ENCODE measurements around the gene TSSK1B.
"Not testable (repeated sequence)": the region's sequence is repeated elsewhere in the genome, so short reads cannot be mapped to it uniquely, and the experiment has no call there.

Gene TSSK1B, protein sequence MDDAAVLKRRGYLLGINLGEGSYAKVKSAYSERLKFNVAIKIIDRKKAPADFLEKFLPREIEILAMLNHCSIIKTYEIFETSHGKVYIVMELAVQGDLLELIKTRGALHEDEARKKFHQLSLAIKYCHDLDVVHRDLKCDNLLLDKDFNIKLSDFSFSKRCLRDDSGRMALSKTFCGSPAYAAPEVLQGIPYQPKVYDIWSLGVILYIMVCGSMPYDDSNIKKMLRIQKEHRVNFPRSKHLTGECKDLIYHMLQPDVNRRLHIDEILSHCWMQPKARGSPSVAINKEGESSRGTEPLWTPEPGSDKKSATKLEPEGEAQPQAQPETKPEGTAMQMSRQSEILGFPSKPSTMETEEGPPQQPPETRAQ

GRCh38 chr5:113434889-113435288 is at the start of gene TSSK1B:
TSSK1B (minus strand) TSS chr5:113434989; CDS start chr5:113434839, 150 bp downstream.
- no peak for DNase-seq

DNA sequence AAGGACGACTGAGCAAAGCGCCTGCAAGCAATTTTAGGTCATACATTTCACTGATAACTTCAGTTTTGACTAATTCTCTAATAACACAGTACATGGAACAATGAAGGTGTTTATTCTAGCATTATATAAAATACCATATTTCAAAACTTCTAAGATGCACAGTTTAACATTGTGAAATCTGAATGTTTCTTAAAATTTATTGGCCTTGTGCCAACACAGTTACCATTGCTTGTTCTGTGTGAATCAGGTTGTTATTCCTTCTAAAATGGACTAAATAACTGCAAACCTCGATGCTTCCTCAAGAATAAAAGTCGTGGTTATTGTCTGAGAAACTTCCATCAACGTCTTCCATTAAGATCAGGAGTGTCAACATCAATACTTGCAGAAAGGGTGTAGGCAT is 45.5 kb upstream of the TSSK1B start:
- DNase-seq: no peak

GRCh38 chr5:113478691-113479090 is 43.9 kb upstream of the TSSK1B start:
- DNase-seq: no peak

GRCh38 chr5:113474100-113474728 is 39.4 kb upstream of the TSSK1B start:
- DNase-seq: no peak

GRCh38 chr5:113463032-113463431 is 28.2 kb upstream of the TSSK1B start:
- no peak for DNase-seq

DNA sequence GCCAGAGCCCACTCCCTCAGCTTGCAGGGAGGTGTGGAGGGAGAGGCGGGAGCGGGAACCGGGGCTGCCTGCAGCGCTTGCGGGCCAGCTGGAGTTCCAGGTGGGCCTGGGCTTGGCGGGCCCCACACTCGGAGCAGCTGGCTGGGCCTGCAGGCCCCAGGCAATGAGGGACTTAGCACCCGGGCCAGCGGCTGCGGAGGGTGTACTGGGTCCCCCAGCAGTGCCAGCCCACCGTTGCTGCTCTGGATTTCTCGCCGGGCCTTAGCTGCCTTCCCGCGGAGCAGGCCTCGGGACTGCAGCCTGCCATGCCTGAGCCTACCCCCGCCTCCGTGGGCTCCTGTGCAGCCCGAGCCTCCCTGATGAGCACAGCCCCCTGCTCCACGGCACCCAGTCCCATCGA is 22.3 kb upstream of the TSSK1B start:
- not testable (repeated sequence) for DNase-seq

DNA sequence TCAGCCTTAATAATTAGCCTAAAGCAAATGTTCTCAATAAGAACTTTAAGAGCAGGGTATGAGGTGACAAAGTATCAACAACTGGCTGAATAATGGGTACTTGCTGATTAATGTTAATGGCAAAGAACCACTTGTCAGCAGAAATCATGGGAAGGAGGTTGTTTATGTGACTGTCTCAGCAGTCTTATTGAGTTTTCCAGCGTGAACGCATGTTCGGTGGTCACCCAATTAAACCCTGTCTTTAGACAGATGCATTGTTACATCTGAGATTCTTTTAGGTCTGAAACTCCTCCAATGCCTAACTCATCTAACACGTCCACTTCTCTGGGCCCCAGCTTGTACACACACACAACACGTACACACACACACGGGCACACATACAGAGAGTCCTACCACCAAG is 18.2 kb upstream of the TSSK1B start:
- no peak for DNase-seq

DNA sequence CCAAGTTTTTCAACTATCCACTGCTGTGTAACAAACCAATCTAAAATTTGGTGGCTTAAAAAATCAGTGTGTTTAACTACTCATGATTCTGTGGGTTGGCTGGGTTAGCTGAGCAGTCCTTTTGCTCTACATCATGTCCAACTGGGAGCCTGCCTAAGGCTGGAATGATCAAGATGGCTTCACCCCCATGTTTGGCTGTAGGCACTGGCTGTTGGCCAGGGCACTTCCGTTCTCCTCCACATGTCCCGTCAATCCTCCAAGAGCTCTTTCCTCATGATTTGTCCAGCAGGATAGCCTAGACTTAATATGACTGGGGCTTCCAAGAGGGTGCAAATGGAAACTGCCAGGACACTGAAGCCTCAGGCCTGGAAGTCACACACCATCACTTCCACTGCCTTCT is 17.0 kb upstream of the TSSK1B start:
- no peak for DNase-seq

- DNase-seq: no peak
Measured at GRCh38 chr5:113450929-113451328, 16.1 kb upstream of the TSSK1B start.

DNA sequence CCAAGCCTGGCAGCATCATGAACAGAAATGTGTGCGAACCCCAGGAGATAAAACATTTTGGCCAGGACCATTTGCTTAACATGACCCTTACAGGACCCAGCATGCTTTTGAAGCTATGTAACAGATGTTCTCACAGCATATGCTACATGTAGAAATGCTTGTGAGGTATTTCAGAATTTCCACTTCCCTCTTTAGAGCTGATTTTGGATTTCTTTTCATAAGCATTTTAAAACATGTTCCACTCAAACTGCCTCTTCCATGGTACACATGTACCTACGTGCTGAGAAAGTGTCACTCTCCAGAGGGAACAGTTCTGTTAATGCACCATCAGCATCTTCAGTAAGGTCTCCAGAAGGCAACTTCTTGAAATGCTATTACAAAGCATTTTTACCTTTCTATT is 15.7 kb upstream of the TSSK1B start:
- DNase-seq: no peak

GRCh38 chr5:113448252-113448651 is 13.5 kb upstream of the TSSK1B start:
- DNase-seq: no peak

DNA sequence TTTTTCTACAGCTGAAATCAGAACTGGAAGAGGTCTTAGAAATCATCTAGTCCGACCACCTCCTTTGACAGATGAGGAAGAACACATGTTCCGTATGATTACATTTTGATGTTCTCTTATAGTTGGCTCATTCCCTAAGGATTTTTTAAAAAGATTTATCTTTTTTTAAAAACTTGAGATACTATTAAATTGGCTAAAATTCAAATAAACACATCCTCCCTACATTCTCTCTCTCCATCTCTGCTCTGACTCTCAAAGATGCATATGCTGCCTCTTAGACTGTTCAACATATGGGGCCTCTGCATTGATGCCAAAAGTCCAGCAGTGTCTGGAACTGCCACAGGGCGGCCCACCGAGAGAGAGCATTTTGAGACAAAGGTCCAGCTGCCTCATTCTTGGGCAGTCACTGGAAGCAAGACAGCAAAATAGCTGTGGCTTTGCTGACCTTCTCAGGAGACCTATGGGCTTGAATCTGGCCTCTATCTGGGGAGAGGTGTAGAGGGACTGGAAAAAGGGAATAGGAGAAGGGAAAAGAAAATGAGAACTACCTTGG is 12.8 kb upstream of the TSSK1B start:
- no peak for DNase-seq

DNA sequence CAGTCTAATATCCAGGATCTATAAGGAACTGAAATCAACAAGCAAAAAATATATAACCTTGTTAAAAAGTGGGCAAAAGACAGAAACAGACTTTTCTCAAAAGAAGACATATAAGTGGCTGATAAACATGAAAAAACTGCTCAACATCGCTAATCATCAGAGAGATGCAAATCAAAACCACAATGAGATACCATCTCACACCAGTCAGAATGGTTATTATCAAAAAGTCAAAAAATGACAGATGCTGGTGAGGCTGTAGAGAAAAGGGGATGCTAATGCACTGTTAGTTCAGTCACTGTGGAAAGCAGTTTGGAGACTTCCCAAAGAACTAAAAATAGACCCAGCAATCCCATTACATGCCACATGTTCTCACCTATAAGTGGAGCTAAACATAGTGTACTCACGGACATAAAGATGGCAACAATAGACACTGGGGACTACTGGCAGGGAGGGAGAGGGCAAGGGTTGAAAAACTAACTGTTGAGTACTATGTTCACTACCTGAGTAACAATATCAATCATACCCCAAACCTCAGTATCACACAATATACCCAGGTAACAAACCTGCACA is 11.7 kb upstream of the TSSK1B start:
- DNase-seq: no peak

GRCh38 chr5:113437111-113437510 is 2.3 kb upstream of the TSSK1B start:
- no peak for DNase-seq

GRCh38 chr5:113435575-113435974 is 786 bp upstream of the TSSK1B start:
- no peak for DNase-seq

- no peak for DNase-seq
Measured at GRCh38 chr5:113433862-113434612, 752 bp downstream of the TSSK1B start.

GRCh38 chr5:113433071-113433470 is 1.7 kb downstream of the TSSK1B start:
- DNase-seq: no peak

GRCh38 chr5:113427871-113428574 is 6.8 kb downstream of the TSSK1B start:
- no peak for DNase-seq

GRCh38 chr5:113425909-113426308 is 8.9 kb downstream of the TSSK1B start:
- DNase-seq: no peak

DNA sequence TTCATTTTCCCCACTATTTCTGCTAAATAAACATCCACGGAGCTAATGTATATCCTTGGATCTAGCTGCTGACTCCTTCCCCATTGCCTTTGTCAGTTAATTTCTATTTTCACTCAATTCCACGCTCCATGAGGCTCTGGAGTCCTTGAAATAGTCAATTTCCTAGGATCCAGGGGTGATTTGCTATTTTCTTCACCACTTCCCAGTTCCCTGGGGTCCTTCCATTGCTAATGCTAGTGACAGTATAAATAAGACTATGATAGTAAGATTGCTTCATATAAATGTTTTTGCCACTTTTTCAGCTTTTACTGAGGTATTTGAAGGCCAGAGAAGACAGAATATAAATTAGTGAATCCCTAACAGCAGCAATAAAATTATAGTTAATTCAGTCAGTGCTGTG is 13.1 kb downstream of the TSSK1B start:
- DNase-seq: no peak

GRCh38 chr5:113405530-113405929 is 29.3 kb downstream of the TSSK1B start:
- no peak for DNase-seq

GRCh38 chr5:113404269-113404668 is 30.5 kb downstream of the TSSK1B start:
- DNase-seq: no peak

DNA sequence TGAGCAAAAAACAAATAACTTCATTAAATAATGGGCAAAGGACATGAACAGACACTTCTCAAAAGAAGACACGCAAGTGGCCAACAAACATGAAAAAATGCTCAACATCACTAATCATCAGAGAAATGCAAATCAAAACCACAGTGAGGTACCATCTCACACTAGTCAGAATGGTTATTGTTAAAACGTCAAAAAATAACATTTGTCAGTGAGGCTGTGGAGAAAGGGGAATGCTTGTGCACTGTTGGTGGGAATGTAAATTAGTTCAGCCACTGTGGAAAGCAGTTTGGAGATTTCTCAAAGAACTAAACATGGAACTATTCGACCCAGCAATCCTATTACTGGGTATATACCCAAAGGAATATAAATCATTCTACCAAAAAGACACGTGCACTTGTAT is 36.8 kb downstream of the TSSK1B start:
- not testable (repeated sequence) for DNase-seq

Data from activated CD4-positive, alpha-beta T cell treated with anti-CD3 and anti-CD28 coated beads, Interleukin-2, amount 50 U/mL, for 48 hours (primary cell).